ENCODE results near the gene SCGB3A2.
"Not testable (repeated sequence)": the region's sequence is repeated elsewhere in the genome, so short reads cannot be mapped to it uniquely, and the experiment has no call there.

The SCGB3A2 gene

GRCh38 chr5:147863454-147864158, 14.9 kb upstream of the SCGB3A2 start:
- DNase-seq: no peak

GRCh38 chr5:147869112-147869511, 9.4 kb upstream of the SCGB3A2 start:
- DNase-seq: no peak

GRCh38 chr5:147869892-147870291, 8.6 kb upstream of the SCGB3A2 start:
- DNase-seq: not testable (repeated sequence)

GRCh38 chr5:147871980-147872549, 6.4 kb upstream of the SCGB3A2 start:
- not testable (repeated sequence) for DNase-seq

GRCh38 chr5:147872744-147873435, 5.6 kb upstream of the SCGB3A2 start:
- DNase-seq: not testable (repeated sequence)

GRCh38 chr5:147874118-147874875, 4.2 kb upstream of the SCGB3A2 start:
- not testable (repeated sequence) for DNase-seq

GRCh38 chr5:147874910-147875367, 3.6 kb upstream of the SCGB3A2 start:
- DNase-seq: no peak

GRCh38 chr5:147876141-147876540, 2.4 kb upstream of the SCGB3A2 start:
- DNase-seq: no peak

GRCh38 chr5:147876626-147877025, 1.9 kb upstream of the SCGB3A2 start:
- DNase-seq: no peak

GRCh38 chr5:147879784-147880183, 1.3 kb downstream of the SCGB3A2 start:
- DNase-seq: no peak

GRCh38 chr5:147880487-147880886, 2.0 kb downstream of the SCGB3A2 start:
- DNase-seq: no peak

- DNase-seq: no peak
Measured at GRCh38 chr5:147882586-147883313, 4.2 kb downstream of the SCGB3A2 start.

- DNase-seq: no peak
Measured at GRCh38 chr5:147887026-147887627, 8.6 kb downstream of the SCGB3A2 start.

- no peak for DNase-seq
Measured at GRCh38 chr5:147887930-147888329, 9.4 kb downstream of the SCGB3A2 start.

GRCh38 chr5:147892696-147893296, 14.3 kb downstream of the SCGB3A2 start:
- no peak for DNase-seq

- DNase-seq: no peak
Measured at GRCh38 chr5:147893820-147894219, 15.3 kb downstream of the SCGB3A2 start.

- no peak for DNase-seq
Measured at GRCh38 chr5:147895864-147896263, 17.4 kb downstream of the SCGB3A2 start.

- DNase-seq: no peak
Measured at GRCh38 chr5:147898875-147899401, 20.4 kb downstream of the SCGB3A2 start.

GRCh38 chr5:147901599-147902039, 23.1 kb downstream of the SCGB3A2 start:
- no peak for DNase-seq

- DNase-seq: no peak
Measured at GRCh38 chr5:147902609-147903115, 24.2 kb downstream of the SCGB3A2 start.

- DNase-seq: no peak
Measured at GRCh38 chr5:147904110-147904509, 25.6 kb downstream of the SCGB3A2 start.
